Suprapubic skin (tissue), 4 donors: ENCODE data around the gene ULK4.

Experiments used
- CTCF ChIP-seq, 2 donors: fragments of 200-600 bp in 1 of 2; fragments of 450-650 bp in 1 of 2; sonication (generic) in 1 of 2; IDR thresholded peaks; one replicate each; pipeline ENCODE4 v1.5.1; 2016 to 2019; ENCODE audit warnings: antibody characterized with exemption in 2 of 2, mild to moderate bottlenecking in 1 of 2, moderate library complexity in 1 of 2
- EP300 ChIP-seq: sonication (generic); formaldehyde crosslinking; IDR thresholded peaks from one replicate; pipeline ENCODE4 v1.6.1; 2017; ENCODE audit warnings: antibody characterized with exemption
- POLR2A ChIP-seq, 2 donors: fragments of 450-650 bp; IDR thresholded peaks; one replicate each; pipeline ENCODE4 v1.6.1; 2017; ENCODE audit warnings: antibody characterized with exemption in 2 of 2, mild to moderate bottlenecking in 2 of 2, moderate library complexity in 2 of 2
- POLR2AphosphoS5 ChIP-seq, 3 donors: sonication (generic); formaldehyde crosslinking; IDR thresholded peaks; one replicate each; pipeline ENCODE4 v1.6.1; 2017; ENCODE audit warnings: antibody characterized with exemption in 3 of 3

DNA sequence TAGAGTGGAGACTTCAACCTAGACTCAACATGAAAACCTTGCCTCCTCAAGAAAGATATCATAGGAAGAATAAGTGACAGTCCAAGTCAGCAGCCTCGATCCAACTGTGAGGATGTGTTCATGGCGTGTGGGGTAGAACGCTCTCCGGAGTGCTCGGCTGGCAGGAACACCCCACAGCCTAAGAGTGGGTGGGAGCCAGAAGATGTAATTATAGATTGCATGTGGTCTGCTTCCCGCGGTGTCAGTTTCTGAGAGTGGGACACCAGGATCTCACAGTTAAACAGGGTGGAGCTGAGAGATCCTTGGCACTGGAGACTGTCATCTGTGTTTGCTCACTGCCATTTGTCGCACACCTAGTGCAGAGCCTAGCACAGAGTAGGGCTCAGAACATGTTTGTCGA is 604.6 kb downstream of the ULK4 start:
- TF ChIP-seq CTCF (IDR thresholded peaks at IDR 0.05) = no peak
- no peak for TF ChIP-seq POLR2AphosphoS5 (IDR thresholded peaks at IDR 0.05)
- no peak for TF ChIP-seq POLR2A (IDR thresholded peaks at IDR 0.05)
- TF ChIP-seq EP300 = no peak
